GM18505 (cell line): ENCODE measurements around the gene GRIK3.
"Not testable (repeated sequence)": the region's sequence is repeated elsewhere in the genome, so short reads cannot be mapped to it uniquely, and the experiment has no call there.

Experiments used
- ATAC-seq: cut with Tn5 transposase; IDR thresholded peaks from one replicate; pipeline ENCODE4 v1.9.1; 2021; ENCODE audit not compliant: unreplicated experiment
- POLR2A ChIP-seq: IDR thresholded peaks from 4 replicates; pipeline ENCODE4 v1.6.1; 2011; ENCODE audit warnings: borderline replicate concordance; ENCODE audit not compliant: insufficient read depth, insufficient read length; ENCODE audit errors: extremely low read depth

GRIK3 gene

GRCh38 chr1:36919491-36920145, 114.7 kb downstream of the GRIK3 start:
- no peak for ATAC-seq
- TF ChIP-seq POLR2A = no peak

GRCh38 chr1:36918604-36919003, 115.7 kb downstream of the GRIK3 start:
- no peak for ATAC-seq
- TF ChIP-seq POLR2A = no peak

- not testable (repeated sequence) for ATAC-seq
Observed at GRCh38 chr1:36916542-36916941, 117.8 kb downstream of the GRIK3 start.

- TF ChIP-seq POLR2A = no peak
- no peak for ATAC-seq
Observed at GRCh38 chr1:36913484-36914060, 120.7 kb downstream of the GRIK3 start.

DNA sequence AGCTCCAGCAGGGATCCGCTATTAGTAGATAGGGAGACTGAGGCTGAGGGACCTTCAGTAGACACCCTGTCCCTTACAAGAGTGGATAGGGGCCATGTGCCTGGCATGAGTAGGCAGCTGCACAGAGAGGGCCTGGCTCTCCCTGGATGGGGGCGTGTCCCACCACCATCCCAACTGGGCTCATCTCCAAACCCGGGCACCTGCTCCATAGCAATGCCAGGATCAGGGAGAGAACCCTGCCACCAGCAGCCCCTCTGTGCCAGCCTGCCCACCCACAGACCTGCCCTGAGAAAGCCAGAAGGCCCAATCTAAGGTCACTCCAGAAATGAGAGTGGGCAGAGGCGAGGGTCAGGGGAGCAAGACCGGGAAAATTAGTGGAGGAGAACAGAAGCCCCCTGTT, 121.3 kb downstream of the GRIK3 start:
- no peak for TF ChIP-seq POLR2A
- no peak for ATAC-seq

DNA sequence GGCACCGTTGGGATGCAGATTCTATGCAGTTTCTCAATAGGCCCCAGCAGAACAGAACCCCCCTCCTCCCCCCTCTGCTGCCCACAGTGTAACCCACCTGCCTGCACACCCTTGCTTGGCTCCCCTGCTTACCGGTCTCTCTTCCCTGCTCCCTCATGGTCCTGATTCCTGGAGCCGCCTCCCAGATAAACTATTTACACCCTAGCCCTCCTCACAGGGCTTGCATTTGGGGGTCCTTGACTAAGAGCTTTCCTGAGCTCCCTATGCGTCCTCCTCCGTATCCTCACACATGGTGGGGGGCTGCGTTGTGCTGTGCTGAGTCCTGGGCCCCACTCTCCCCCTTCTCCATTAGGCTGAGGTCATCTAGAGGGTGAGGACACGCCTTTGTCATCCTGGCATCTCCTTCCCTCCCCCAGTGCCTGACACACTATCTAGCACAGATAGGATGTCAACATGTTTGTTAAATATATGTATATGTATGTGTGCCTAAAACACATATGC, 121.9 kb downstream of the GRIK3 start:
- ATAC-seq = no peak

GRCh38 chr1:36911561-36912364, 122.6 kb downstream of the GRIK3 start:
- ATAC-seq = no peak

More for the DNA sequence above, 121.9 kb downstream of the GRIK3 start:
- no peak for TF ChIP-seq POLR2A

GRCh38 chr1:36910886-36911540, 123.3 kb downstream of the GRIK3 start:
- ATAC-seq = no peak
- no peak for TF ChIP-seq POLR2A

More at GRCh38 chr1:36911561-36912364, 122.6 kb downstream of the GRIK3 start:
- no peak for TF ChIP-seq POLR2A

DNA sequence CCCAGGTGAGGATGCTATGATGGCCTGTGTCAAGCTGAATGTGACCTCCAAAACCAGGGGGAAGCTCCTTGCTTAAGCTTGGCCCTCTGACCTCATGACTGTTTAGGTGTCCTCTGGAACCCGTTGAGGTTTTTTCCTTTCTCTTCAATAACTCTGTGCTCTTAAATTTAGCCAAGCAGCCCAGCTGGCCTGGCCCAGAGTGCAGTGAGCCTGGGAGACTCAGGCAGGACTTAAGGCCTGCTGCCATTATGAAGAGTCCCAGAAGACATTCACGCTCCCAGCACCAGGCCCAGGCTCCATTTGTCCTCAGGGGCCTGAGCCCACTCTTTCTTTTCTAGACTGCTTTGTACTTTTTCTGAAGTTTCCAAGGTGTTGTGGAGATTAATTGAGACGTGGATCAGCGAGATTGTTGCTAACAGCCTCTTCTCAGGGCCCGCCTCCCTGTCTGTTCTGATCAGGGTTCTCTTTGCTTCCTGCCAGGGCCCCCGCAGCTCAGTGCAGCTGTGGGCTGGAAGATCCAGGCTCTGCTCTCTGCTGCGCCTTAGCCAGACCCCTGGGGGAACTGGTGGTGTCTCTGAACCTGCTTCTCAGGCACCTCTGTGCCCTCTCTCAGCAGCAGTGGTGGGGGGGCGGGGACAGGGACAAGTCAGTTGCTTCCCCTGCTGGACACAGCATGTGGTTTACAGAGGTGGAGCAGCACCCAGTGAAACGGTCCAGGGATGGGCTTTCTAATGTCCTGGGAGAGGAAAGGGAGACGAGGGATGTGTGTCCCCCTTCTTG, 124.2 kb downstream of the GRIK3 start:
- ATAC-seq = no peak
- no peak for TF ChIP-seq POLR2A

DNA sequence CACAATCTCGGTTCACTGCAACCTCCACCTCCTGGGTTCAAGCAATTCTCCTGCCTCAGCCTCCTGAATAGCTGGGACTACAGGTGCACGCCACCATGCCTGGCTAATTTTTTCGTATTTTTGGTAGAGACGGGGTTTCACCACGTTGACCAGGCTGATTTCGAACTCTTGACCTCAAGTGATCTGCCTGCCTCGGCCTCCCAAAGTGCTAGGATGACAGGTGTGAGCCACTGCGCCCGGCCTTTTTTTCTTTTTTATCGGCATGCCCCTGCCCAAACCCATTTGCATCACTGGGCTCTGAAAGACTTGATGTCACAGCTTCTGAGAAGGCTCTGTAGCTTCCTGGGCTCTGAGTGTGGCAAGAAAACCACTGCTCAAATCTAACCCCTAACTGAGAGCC, 125.0 kb downstream of the GRIK3 start:
- ATAC-seq = not testable (repeated sequence)

DNA sequence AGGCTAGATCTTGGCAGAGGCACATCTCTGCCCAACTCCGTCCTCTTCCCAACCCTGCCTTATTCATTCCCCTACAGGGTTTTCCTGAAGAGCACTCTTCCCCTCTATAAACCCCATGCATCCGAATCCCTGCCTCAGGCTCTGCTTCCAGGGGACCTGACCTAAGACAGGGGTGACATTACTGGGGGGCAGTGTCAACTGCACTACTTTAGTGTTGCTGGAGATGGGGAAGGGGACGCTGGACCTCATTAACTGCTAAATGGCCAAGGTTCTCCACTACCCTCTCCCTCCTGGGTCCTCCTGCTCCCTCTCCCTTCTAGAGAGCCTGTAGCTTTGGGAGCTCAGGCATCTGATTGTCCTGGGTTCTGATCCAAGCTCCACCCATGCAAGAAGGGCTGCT, 126.2 kb downstream of the GRIK3 start:
- ATAC-seq = no peak
- no peak for TF ChIP-seq POLR2A

DNA sequence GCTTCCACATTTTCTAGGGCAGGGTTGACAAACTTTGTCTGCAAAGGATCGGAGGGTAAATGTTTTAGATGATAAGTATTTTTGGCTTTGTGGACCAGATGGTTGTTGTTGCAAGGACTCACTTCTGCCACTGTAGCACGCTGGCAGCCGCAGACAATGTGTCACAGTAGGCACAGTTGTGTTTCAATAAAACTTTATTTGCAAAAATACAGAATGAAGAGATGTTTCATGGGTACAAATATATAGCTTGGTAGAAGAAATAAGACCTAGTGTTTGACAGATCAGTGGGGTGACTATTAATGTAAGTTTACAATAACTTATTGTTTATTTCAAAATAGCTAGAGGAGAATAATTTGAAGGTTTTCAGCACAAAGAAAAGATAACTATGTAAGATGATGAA, 127.8 kb downstream of the GRIK3 start:
- ATAC-seq = no peak
- TF ChIP-seq POLR2A = no peak

- no peak for ATAC-seq
- TF ChIP-seq POLR2A = no peak
Observed at GRCh38 chr1:36905941-36906340, 128.4 kb downstream of the GRIK3 start.
